Activated gamma-delta T cell (primary cell): ENCODE measurements around the gene TXNDC2.
"Not testable (repeated sequence)": the region's sequence is repeated elsewhere in the genome, so short reads cannot be mapped to it uniquely, and the experiment has no call there.

Experiments used
- DNase-seq: peaks from one replicate; lab custom pipeline; 2025; lab: John Stamatoyannopoulos, UW

TXNDC2 gene

DNA sequence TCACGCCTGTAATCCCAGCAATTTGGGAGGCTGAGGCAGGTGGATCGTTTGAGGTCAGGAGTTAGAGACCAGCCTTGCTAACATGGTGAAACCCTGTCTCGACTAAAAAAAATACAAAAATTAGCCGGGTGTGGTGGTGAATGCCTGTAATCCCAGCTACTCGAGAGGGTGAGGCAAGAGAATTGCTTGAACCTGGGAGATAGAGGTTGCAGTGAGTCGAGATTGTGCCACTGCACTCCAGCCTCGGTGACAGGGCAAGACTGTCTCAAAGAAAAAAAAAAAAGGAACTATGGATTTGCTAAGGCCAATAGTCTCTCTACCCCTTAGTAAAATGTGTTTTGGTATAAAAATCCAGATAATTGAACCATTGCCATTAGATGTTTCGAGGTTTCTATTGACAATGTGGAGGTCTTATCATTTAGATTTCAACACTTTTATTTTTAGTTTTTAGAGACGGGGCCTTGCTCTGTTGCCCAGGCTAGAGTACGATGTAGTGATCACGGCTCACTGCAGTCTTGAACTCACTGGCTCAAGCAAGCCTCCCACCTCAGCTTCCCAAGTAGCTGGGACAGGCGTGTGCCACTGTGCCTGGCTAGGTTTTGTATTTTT, 1.1 kb upstream of the TXNDC2 start:
- no peak for DNase-seq

DNA sequence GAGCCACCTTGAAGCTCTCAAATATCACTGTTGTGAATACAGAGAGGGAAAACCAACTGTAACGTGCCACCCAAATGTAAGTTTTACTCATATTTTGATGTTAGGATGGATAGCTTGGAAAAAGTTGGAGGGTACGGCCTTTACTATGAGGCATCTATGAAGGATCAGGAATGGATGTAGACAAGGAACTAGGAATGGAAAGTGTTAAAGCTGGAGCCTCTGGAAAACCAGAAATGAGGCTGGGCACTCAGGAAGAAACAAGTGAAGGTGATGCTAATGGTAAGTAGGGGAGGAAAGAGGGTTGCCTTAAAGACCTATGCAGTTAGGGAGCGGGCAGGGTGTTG, 204 bp downstream of the TXNDC2 start:
- no peak for DNase-seq

DNA sequence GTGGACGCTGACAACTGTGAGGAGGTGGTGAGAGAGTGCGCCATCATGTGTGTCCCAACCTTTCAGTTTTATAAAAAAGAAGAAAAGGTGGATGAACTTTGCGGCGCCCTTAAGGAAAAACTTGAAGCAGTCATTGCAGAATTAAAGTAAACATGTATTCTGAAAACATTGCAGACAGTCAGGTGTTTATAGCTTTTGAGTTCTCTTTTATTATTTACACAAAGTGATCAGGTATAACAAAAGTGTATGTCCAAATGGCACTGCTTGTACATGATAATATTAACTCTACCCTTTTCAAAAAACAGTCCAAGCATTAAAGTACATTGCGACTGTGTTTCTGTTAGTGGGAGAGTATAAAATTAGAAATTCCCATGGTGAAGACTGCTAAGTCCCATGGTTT, 2.2 kb downstream of the TXNDC2 start:
- DNase-seq = no peak

GRCh38 chr18:9890196-9890595, 4.4 kb downstream of the TXNDC2 start:
- DNase-seq = no peak

DNA sequence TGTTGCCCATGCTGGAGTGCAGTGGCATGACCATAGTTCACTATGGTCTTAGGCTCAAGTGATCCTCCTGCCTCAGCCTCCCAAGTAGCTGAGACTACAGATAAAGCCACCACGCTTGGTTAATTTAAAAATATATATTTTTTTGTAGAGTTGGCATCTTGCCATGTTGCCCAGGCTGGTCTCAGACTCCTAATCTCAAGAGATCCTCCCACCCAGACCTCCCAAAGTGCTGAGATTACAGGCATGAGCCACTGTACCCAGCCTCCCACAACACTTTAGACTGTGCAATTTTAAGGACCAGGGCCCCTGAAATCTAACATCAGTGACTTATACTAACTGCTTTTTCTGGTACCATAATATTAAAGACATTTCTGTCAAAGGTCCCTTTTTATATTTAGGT, 5.2 kb downstream of the TXNDC2 start:
- DNase-seq = no peak

- DNase-seq = not testable (repeated sequence)
These were observed 5.7 kb downstream of the TXNDC2 start for GRCh38 chr18:9891515-9891914.

DNA sequence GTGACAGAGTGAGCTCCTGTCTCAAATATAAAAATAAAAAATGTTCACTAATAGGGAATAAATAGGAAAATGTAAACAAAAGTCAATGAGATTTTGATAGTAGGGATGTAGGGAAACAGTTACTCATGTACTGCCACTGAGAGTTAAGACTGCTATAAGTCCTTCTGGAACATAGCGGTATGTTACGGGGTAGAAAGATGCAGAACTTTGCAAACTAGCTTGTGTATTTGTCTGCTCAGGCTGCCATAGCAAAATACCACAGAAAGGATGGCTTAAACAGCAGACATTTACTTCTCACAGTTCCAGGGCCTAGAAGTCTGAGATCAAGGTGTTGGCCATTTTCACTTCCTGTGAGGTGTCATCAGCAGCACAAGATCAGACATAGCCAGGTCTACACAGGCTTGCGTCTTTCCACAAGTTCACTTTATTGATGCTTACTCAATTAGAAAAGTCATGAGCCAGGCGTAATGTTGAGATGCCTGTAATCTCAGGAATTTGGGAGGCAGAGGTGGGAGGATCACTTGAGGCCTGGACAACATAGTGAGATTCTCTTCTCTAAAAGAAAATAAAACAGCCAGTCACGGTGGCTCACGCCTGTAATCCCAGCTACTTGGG, 8.8 kb downstream of the TXNDC2 start:
- DNase-seq = no peak

- no peak for DNase-seq
These were observed 11.4 kb downstream of the TXNDC2 start for GRCh38 chr18:9897129-9897528.

DNA sequence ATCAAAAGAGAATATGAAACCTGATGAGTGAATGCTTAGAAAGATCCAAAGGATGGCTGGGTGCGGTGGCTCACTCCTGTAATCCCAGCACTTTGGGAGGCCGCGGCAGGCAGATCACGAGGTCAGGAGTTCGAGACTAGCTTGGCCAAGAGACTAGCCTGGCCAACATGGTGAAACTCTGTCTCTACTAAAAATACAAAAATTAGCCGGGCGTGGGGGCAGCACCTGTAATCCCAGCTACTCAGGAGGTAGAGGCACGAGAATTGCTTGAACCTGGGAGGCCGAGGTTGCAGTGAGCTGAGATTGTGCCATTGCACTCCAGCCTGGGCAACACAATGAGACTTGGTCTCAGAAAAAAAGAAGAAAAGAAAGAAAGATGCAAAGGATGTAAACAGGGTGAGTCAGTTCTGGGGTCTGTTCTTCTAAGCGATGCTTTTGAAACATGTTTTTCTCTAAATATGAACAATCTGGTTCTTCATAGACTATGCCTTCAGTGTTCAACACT, 12.1 kb downstream of the TXNDC2 start:
- not testable (repeated sequence) for DNase-seq

- no peak for DNase-seq
These were observed 13.2 kb downstream of the TXNDC2 start for GRCh38 chr18:9898792-9899549.

DNA sequence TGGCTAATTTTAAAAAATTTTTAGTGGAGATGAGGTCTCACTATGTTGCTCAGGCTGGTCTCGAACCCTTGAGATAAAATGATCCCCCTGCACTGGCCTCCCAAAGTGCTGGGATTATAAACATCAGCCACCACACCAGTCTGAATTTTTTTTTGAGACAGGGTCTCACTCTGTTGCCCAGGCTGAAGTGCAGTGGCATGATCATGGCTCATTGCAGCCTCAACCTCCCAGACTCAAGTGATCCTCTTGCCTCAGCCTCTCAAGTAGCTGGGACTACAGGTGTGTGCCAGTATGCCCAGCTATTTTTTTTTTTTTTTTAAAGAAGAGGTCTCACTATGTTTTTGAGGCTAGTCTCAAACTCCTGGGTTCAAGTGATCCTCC, 13.8 kb downstream of the TXNDC2 start:
- DNase-seq = not testable (repeated sequence)

DNA sequence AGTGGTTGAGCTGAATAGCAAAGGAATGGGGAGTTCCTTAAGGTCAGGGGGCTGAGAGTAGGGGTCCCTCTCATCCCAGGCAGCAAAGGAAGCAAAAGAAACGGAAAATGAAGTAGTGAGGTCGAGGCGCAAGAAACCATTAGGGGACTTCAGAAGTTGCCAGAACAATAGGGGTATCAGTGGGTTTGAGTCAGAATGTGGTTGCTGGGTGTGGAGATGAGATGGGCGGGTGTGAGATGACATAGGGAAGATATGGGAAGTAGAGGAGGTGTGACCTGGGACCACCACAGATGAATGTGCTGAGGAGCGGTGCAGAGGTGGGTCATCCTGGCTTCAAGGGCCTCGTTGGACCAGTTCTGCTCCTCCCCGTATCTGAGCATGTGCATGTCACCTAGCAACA, 14.9 kb downstream of the TXNDC2 start:
- no peak for DNase-seq

DNA sequence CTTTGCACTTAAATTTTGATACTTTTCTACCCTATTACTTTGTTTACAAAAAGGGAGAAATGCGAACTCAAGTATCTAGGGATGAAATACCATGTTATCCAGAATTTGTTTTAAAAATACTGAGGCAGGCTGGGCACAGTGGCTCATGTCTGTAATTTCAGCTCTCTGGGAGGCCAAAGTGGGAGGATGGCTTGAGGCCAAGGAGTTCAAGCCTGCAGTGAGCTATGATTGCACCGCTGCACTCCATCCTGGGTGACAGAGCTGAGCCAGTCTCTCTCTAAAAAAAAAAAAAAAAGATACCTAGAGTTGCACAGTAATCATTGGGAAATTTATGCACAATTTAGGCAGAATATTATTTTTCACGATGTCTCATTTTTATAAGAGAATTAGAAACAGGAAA, 15.6 kb downstream of the TXNDC2 start:
- DNase-seq = no peak

GRCh38 chr18:9902264-9902663, 16.5 kb downstream of the TXNDC2 start:
- not testable (repeated sequence) for DNase-seq

DNA sequence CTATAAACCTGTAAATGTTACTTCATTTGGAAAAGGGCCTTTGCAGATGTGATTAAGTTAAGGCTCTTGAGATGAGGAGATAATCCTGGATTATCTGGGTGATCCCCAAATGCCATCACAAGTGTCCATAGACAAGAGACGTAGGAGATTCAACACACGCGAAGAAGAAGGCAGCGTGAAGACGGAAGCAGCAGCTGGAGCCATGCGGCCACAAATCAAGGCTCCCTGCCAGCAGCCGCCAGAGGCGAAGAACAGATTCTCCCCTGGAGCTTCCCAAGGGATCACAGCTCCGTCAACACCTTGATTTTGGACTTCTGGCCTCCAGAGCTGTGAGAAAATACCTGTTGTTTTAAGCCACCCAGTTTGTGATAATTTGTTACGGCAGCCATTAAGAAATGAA, 17.1 kb downstream of the TXNDC2 start:
- DNase-seq = no peak

- DNase-seq = no peak
These were observed 19.7 kb downstream of the TXNDC2 start for GRCh38 chr18:9905401-9905922.

DNA sequence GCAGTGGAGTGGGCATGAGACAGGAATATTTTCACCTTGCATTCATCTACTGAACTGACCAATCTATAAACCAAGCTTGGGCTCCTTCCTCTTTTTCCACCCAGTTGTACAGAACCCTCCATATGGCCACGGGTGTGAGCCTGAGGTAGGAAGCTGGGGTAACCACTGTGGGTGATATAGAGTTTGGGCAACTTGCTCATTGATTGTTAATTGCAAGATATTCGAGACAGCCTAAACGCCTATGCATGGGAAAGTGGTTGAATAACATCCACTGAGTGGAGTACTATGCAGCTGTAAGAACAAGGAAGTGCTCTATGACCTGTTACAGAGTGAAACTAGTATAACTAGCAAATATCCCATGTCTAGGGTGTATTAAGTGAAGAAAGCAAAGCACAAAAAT, 20.7 kb downstream of the TXNDC2 start:
- DNase-seq = no peak

GRCh38 chr18:9907867-9908266, 22.1 kb downstream of the TXNDC2 start:
- no peak for DNase-seq

GRCh38 chr18:9910071-9910470, 24.3 kb downstream of the TXNDC2 start:
- DNase-seq = no peak

GRCh38 chr18:9910661-9911060, 24.9 kb downstream of the TXNDC2 start:
- DNase-seq = no peak

- no peak for DNase-seq
These were observed 25.5 kb downstream of the TXNDC2 start for GRCh38 chr18:9911226-9911625.

DNA sequence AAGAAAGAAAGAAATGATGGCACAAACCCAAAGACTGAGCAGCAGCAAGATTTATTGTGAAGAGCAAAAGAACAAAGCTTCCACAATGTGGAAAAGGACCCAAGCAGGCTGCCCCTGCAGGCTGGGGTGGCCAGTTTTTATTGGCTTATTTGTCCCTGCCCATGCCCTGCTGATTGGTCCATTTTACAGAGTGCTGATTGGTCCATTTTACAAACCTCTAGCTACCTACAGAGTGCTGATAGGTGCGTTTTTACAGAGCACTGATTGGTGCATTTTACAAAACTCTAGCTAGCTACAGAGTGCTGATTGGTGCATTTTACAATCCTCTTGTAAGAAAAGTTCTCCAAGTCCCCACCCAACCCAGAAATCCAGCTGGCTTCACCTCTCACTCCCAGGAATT, 26.5 kb downstream of the TXNDC2 start:
- not testable (repeated sequence) for DNase-seq

GRCh38 chr18:9913151-9913525, 27.4 kb downstream of the TXNDC2 start:
- DNase-seq = no peak
